HG03039 (cell line): ENCODE results near the gene SLC23A2.
"Not testable (repeated sequence)": the region's sequence is repeated elsewhere in the genome, so short reads cannot be mapped to it uniquely, and the experiment has no call there.

Experiments used
- ATAC-seq: cut with Tn5 transposase; IDR thresholded peaks from one replicate; pipeline ENCODE4 v1.9.1; 2021; ENCODE audit warnings: mild to moderate bottlenecking, moderate library complexity; ENCODE audit not compliant: unreplicated experiment

Gene SLC23A2

DNA sequence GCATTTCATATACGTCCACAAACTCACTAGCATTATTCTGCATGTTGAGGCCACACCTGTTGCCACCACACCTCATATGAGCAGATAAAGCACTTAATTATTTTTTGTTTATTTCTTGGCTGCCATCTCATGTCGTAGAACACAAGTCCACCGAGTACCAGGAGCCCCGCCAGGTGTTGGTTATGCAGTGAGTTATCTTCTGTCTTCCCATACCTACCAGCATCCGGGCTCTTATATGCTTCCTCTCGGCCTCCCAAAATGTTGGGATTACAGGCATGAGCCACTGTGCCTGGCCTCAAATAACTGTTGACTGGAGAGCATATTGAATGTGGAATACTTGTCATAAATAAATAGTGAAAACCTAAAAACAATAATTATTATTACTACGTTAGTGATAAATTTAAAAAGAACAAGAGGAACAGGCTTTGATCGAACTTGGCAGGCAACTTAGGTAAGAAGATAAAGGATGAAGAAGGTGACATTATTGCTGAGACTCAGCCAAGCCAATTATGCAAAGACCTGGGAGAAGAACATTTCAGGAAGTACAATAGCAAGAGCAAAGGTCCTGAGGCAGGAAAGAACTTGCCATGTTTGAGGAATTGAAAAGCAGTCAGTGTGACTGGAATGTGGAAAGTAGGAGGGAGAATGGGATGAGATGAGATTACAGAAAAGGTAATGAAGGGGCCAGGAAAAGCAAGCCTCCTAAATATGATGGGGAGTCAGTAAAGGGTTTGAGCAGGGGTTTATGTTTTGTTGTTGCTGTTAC lies 12.6 kb upstream of the SLC23A2 start:
- ATAC-seq = no peak

DNA sequence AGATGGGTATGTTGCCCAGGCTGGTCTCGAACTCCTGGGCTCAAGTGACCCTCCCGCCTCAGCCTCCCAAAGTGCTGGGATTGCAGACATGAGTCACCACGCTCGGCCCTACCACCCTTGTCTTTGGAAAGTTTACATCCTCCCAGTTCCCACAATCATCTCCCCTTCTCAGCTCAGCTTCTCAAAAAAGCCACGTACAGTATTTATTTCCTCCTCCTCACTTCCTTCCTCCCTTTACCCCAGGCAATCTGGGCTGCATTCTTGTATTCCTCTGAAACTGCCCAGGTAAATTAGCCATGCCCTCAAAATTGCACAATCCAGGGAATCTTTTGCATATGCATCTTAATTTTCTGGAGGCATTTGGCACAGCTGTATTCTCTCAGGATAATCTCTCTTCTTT lies 7.4 kb upstream of the SLC23A2 start:
- ATAC-seq = no peak

DNA sequence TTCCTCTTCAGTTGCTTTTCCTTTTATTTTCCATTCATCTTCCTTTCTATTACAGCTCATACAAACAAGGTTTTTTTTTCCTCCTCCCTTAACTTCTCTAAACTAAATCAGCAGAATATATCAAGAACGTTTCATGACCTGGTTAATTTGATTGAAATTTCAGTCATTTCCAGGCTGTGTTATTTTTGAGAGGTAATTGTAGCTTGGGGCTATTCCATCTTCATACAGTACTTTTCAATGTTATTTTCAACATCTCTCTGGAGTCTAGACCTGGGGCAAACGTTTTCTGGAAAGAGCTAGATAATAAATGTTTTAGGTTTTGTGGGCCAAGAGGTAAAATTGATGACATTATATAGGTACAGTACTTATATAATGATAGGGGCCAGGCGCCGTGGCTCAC lies 4.0 kb upstream of the SLC23A2 start:
- no peak for ATAC-seq

GRCh38 chr20:5004825-5005224 lies 3.5 kb upstream of the SLC23A2 start:
- not testable (repeated sequence) for ATAC-seq

- ATAC-seq = no peak
These were observed 2.3 kb upstream of the SLC23A2 start for GRCh38 chr20:5003626-5004025.

GRCh38 chr20:5002077-5002413 lies 735 bp upstream of the SLC23A2 start:
- no peak for ATAC-seq

GRCh38 chr20:5000263-5001173 lies 792 bp downstream of the SLC23A2 start:
- peak; percentile 36 for ATAC-seq

DNA sequence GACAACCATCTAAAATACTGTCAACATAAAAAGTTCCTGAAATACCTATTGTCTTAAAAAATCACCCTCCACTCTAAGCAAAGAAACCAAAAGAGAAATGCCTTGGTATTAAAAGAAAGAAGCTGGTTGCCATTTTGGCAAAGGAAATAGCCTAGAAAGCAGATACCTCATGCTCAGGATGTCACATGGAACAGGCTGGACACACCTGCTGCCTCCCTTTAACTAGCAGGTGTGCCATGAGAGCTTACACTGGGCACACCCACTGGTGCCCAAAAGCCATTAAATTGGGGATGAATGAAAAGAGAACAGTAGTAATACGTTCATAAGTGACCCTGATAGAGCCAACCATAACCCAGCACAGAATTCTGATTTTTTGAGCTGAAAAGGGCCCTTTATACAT lies 1.5 kb downstream of the SLC23A2 start:
- ATAC-seq = no peak

DNA sequence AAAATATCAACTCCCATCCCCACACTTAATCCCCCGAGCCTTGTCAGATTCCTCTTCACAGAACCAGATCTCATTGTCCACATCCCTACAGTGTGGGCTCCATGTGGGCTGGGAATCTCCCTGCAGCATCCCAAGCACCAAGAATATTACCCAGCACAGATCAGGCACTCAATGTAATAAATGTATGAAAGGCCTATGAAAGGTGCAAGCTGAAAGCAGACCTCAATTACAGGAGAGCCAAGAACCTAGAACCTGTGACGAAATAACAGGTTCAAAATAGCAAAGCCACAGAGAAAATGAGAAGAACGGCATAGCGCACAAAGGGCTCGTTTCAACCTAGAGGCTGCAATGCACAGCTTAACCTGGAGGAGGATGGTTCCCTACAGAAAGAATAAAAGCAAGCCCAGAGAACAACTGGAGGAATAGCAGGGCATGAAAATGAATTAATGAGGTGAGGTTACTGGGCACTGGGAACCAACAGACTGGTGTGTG lies 3.1 kb downstream of the SLC23A2 start:
- no peak for ATAC-seq

GRCh38 chr20:4997222-4997621 lies 4.1 kb downstream of the SLC23A2 start:
- ATAC-seq = no peak

DNA sequence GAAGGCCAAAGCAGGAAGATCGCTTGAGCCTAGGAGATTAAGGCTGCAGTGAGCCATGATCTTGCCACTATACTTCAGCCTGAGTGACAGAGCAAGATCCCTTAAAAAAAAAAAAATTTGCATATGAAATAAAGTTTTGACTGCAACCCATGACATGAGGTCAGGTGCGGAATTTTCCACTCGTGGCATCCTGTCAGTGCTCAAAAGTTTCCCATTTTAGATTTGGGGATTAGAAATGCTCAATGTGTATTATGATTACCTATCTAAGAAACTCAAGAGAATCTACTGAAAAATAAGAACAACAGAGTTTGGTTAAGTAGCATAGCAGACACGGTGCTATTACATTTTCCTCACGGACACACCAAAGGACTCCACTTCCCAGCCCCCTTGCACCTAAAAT lies 11.7 kb downstream of the SLC23A2 start:
- no peak for ATAC-seq

GRCh38 chr20:4987130-4987529 lies 14.2 kb downstream of the SLC23A2 start:
- ATAC-seq = no peak

DNA sequence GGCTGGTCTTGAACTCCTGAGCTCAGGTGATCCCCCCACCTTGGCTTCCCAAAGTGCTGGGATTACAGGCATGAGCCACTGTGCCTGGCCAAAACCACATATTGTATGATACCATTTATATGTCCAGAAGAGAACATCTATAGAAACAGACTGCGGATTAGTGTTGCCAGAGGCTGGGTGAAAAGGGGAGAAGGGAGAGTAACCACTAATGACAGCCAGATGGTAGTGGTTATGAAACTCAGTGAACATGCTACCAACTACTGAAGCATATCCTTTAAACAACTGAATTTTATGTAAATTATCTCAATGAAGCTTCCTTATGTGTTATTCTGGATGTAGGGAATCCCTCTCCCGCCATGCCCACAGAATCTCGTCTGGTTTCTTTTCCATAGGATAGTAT lies 15.7 kb downstream of the SLC23A2 start:
- no peak for ATAC-seq

- no peak for ATAC-seq
These were observed 19.0 kb downstream of the SLC23A2 start for GRCh38 chr20:4982281-4982680.

DNA sequence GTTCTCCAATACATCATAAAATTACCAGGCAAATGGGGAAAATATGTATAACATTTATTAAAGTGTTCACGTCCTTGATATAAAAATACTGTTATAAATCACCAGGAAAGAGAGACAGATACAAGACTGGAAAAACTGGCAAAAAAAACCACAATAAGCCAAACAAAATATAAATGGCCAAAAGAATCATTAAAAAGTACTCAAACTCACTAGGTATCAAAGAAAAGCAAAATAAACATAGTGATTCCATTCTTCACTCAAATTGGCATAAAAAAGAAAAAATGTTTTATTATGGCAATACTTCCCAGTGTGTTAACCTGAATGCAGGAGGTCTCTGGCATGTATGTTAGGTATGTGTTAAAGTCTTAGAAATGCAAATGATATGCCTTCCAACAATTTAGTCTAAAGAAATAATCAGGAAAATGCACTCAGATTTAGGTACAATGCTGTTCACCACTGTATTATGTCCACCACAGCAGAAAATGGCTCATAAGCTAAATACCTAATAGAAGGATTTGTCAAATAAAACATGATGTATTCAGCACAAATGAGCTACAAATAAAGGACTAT lies 21.4 kb downstream of the SLC23A2 start:
- ATAC-seq = no peak

DNA sequence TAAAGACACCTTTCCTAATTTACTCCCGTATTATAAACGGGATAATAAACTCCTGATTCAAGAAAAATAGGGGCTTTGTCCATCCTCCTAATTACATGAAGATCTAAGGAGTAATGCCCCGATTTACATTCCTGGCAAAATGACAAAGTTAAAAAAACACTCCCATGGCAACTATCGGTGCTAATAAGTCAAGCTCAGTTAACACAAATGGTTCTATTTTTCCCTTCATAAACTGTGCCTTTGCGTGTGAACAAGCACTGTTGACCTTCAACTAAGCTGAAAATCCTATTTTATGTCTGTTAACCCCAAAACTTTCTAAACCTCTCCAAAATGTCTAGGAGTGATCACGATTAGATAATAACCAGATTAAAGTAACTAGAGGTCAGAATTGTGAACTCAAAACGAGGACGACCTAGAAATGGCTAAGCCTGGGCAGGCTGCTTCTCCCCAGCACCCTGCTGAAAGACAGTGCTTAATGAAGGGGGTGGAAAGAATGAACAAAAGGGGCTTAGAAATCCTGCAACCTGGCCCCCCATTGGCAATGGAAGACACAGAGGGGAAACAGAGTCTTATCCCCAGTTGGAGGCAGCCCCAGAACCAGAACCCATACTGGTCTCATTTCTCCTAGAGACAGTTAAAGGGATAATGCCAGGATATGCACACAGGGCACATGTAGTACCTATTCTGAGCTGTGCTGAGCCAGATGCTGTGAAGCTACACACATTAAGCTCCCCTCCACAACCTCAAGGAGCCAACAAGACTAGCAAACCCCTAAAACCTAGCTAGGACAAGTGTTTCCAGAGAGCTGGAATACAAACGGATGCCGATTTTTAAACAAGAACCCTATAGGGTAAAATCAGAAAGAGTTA lies 23.0 kb downstream of the SLC23A2 start:
- ATAC-seq = no peak

GRCh38 chr20:4976014-4976413 lies 25.3 kb downstream of the SLC23A2 start:
- ATAC-seq = not testable (repeated sequence)

DNA sequence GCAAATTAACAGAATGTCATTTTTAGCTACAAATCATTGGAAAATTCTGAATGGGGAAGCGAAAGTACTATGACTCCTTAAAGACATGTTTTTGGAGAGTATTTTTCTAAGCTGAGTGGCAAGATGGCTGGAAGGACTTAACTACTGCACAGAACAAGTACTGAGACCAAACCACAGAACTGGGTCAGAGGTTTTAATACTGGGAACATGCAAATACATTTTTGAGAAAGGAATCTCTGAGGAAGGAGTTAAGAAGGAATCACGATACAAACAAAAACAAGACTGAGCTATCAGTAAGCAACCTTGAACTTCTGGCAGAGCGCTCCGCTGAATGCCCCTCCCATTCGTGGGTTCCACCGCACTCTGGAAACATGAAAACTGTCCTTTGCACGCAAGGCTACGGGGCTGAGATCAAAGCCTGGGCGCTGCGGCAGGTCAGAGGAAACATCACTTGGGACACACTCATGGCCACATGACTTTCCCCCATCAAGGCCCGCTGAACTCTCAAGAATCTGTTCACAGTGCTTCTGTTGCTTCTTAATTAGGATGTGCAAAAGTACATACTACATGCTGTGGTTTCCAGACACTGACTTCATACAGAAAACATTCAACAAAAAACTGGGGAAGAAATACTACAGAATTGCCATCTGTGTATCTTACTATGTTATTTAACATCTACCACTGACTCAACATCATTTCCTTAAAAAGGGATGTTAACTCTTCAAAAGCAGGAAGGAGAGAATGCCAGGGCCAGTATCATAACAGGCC lies 27.8 kb downstream of the SLC23A2 start:
- ATAC-seq = peak; percentile 80

GRCh38 chr20:4972506-4973251 lies 28.6 kb downstream of the SLC23A2 start:
- ATAC-seq = no peak
